ENCODE data around the gene RCBTB2.

Gene RCBTB2

GRCh38 chr13:48448285-48448958, 84.5 kb downstream of the RCBTB2 start:
- FAIRE-seq = no peak

GRCh38 chr13:48446464-48446863, 86.4 kb downstream of the RCBTB2 start:
- FAIRE-seq = no peak

- FAIRE-seq = no peak
These were observed 89.3 kb downstream of the RCBTB2 start for GRCh38 chr13:48443442-48444208.
